Hepatocyte (in vitro differentiated cells): ENCODE results near the gene TRMT1. TPM values are rescaled to one million over a fixed set of nuclear protein-coding genes. Genes with fewer than 3 reads are reported as not detected.

Experiments used
- DNase-seq: peaks from one replicate; pipeline ENCODE4 v3.0.0-alpha.2; 2016; ENCODE audit warnings: low spot score
- H2AFZ ChIP-seq: fragments of 200-600 bp; sonication (generic); 2 replicates; pipeline ENCODE4 v1.6.0; 2016; ENCODE audit warnings: antibody characterized with exemption, mild to moderate bottlenecking
- H3K27ac ChIP-seq: fragments of 200-600 bp; sonication (generic); 2 replicates; pipeline ENCODE4 v1.5.1; 2016; ENCODE audit warnings: mild to moderate bottlenecking
- H3K27me3 ChIP-seq: fragments of 200-600 bp; sonication (generic); 2 replicates; pipeline ENCODE4 v1.6.1; 2016
- H3K36me3 ChIP-seq: fragments of 200-600 bp; sonication (generic); replicated peaks from 2 replicates; pipeline ENCODE4 v1.5.1; 2016; ENCODE audit warnings: low read depth; ENCODE audit not compliant: insufficient read depth
- H3K4me1 ChIP-seq: fragments of 200-600 bp; sonication (generic); 2 replicates; pipeline ENCODE4 v1.5.1; 2016; ENCODE audit warnings: mild to moderate bottlenecking, moderate library complexity; ENCODE audit not compliant: insufficient read depth
- H3K4me2 ChIP-seq: fragments of 200-600 bp; sonication (generic); 2 replicates; pipeline ENCODE4 v1.6.0; 2016
- H3K4me3 ChIP-seq: fragments of 200-600 bp; sonication (generic); 2 replicates; pipeline ENCODE4 v1.5.1; 2016; ENCODE audit warnings: mild to moderate bottlenecking
- H3K79me2 ChIP-seq: fragments of 200-600 bp; sonication (generic); 2 replicates; pipeline ENCODE4 v1.6.0; 2017; ENCODE audit warnings: mild to moderate bottlenecking
- H3K9me2 ChIP-seq: fragments of 200-600 bp; sonication (generic); replicated peaks from 2 replicates; pipeline ENCODE4 v1.6.0; 2017; ENCODE audit warnings: mild to moderate bottlenecking; ENCODE audit not compliant: insufficient read depth
- H3K9me3 ChIP-seq: fragments of 200-600 bp; sonication (generic); 2 replicates; pipeline ENCODE4 v1.5.1; 2016; ENCODE audit warnings: low read depth, mild to moderate bottlenecking
- H4K20me1 ChIP-seq: fragments of 200-600 bp; sonication (generic); 2 replicates; pipeline ENCODE4 v1.6.0; 2016; ENCODE audit warnings: mild to moderate bottlenecking; ENCODE audit not compliant: insufficient read depth, poor library complexity, severe bottlenecking
- CTCF ChIP-seq: fragments of 200-600 bp; sonication (generic); IDR thresholded peaks from 2 replicates; pipeline ENCODE4 v1.5.1; 2016; ENCODE audit warnings: antibody characterized with exemption, mild to moderate bottlenecking; ENCODE audit not compliant: poor library complexity
- EZH2 ChIP-seq: fragments of 200-600 bp; sonication (generic); IDR thresholded peaks from 2 replicates; pipeline ENCODE4 v1.6.1; 2016; ENCODE audit warnings: antibody characterized with exemption, mild to moderate bottlenecking, borderline replicate concordance
- EZH2phosphoT487 ChIP-seq: fragments of 200-600 bp; sonication (generic); IDR thresholded peaks from one replicate; pipeline ENCODE4 v1.6.1; 2018; ENCODE audit warnings: antibody characterized with exemption, mild to moderate bottlenecking, low read depth, moderate library complexity; ENCODE audit not compliant: unreplicated experiment, severe bottlenecking
- WGBS: methylation state at CpG from one replicate; pipeline ENCODE4 v1.1.6; 2016; ENCODE audit warnings: low lambda C conversion rate; ENCODE audit errors: missing lambda C conversion rate; 5-methylcytosine and 5-hydroxymethylcytosine counted together
- polyA plus RNA-seq: library from polyadenylated mRNA; unstranded; fragments of >200 nt; fragmentation: Nextera tagmentation; extraction: Ambion mirVana; gene quantifications from 2 replicates; pipeline ENCODE4 v1.2.1, GENCODE V29; 2016
- total RNA-seq: library from RNA; depleted of rRNA; stranded (reverse); fragments of >200 nt; gene quantifications from 2 replicates; pipeline ENCODE4 v1.2.3, GENCODE V29; 2014

The TRMT1 gene
- total and polyA plus RNA-seq, 2 experiments from 2014 or later = 31.2 to 33.4 TPM

- Histone ChIP-seq H3K4me3 (no peak overlapping the region), H3K36me3 (no peaks in the 10 kb centered on the region), H4K20me1 (no peaks in the 10 kb centered on the region), H3K79me2 (no peaks in the 10 kb centered on the region), H3K9me2 (no peaks in the 10 kb centered on the region), H3K4me1 (peaks cover 23% of the 10 kb centered on the region), H3K27ac (no peak overlapping the region), H3K9me3 (no peaks in the 10 kb centered on the region), H3K27me3 (no peaks in the 10 kb centered on the region), H2AFZ (no peak overlapping the region), H3K4me2 (no peak overlapping the region)
- no peak for DNase-seq
- 96% methylated on average over 32 of the region's 32 CpGs for WGBS
- no peak for TF ChIP-seq EZH2phosphoT487
- no peak for TF ChIP-seq CTCF
- TF ChIP-seq EZH2 = no peak
Measured at GRCh38 chr19:13070425-13071140, 46.0 kb downstream of the TRMT1 start.

GRCh38 chr19:13069415-13070359 is 46.9 kb downstream of the TRMT1 start:
- peaks cover 23% of the 10 kb centered on the region for H3K4me1 ChIP-seq
- no peak for TF ChIP-seq EZH2phosphoT487
- TF ChIP-seq EZH2 = no peak
- no peak for TF ChIP-seq CTCF

GRCh38 chr19:13068085-13068846 is 48.3 kb downstream of the TRMT1 start:
- H3K4me1 ChIP-seq = peaks cover 23% of the 10 kb centered on the region
- no peak for DNase-seq
- no peaks in the 10 kb centered on the region for H3K9me2 ChIP-seq
- no peaks in the 10 kb centered on the region for H3K36me3 ChIP-seq
- H4K20me1 ChIP-seq = peaks cover 2% of the 10 kb centered on the region
- H3K27ac ChIP-seq = no peak overlapping the region
- no peaks in the 10 kb centered on the region for H3K79me2 ChIP-seq
- no peak overlapping the region for H3K4me2 ChIP-seq
- no peak overlapping the region for H2AFZ ChIP-seq
- no peak overlapping the region for H3K4me3 ChIP-seq
- TF ChIP-seq EZH2 (no peak), CTCF (no peak), EZH2phosphoT487 (no peak)
- 69% methylated on average over 5 of the region's 6 CpGs for WGBS
- no peaks in the 10 kb centered on the region for H3K9me3 ChIP-seq
- peaks cover 6% of the 10 kb centered on the region for H3K27me3 ChIP-seq

More at GRCh38 chr19:13069415-13070359, 46.9 kb downstream of the TRMT1 start:
- no peaks in the 10 kb centered on the region for H3K9me3 ChIP-seq
- no peak for DNase-seq
- WGBS = 58% methylated on average over 20 of the region's 20 CpGs
- no peak overlapping the region for H3K4me2 ChIP-seq
- no peaks in the 10 kb centered on the region for H3K27me3 ChIP-seq
- no peak overlapping the region for H3K4me3 ChIP-seq
- no peaks in the 10 kb centered on the region for H4K20me1 ChIP-seq
- H3K79me2 ChIP-seq = no peaks in the 10 kb centered on the region
- H3K9me2 ChIP-seq = no peaks in the 10 kb centered on the region
- no peak overlapping the region for H3K27ac ChIP-seq
- H3K36me3 ChIP-seq = no peaks in the 10 kb centered on the region
- H2AFZ ChIP-seq = no peak overlapping the region
